Psoas muscle (tissue), 8 donors: ENCODE results near the gene NFKBIZ. TPM values are rescaled to one million over a fixed set of nuclear protein-coding genes. Genes with fewer than 3 reads are reported as not detected.

Source experiments
- ATAC-seq, 4 donors: fragments of 200-7000 bp; cut with Tn5 transposase; one replicate each; pipeline ENCODE4 v1.9.1; 2020; ENCODE audit warnings: moderate library complexity in 3 of 4, mild to moderate bottlenecking in 2 of 4
- DNase-seq, 2 donors: peaks; one replicate each; pipeline ENCODE4 v3.0.0-alpha.2; 2020
- H3K27ac ChIP-seq: fragments of 200-600 bp; one replicate; pipeline ENCODE4 v1.8.0; 2022
- H3K27me3 ChIP-seq, 3 donors: fragments of 200-600 bp in 1 of 3; one replicate each; pipeline versions ENCODE4 v1.6.1 to v1.8.0; 2013 to 2022; ENCODE audit warnings: low read length in 2 of 3, mild to moderate bottlenecking in 2 of 3, moderate library complexity in 1 of 3; ENCODE audit not compliant: insufficient read depth in 3 of 3
- H3K36me3 ChIP-seq, 2 donors: fragments of 200-600 bp in 1 of 2; one replicate each; pipeline versions ENCODE4 v1.6.1 to v1.8.0; 2013 to 2022; ENCODE audit warnings: low read depth in 1 of 2, mild to moderate bottlenecking in 1 of 2, moderate library complexity in 1 of 2; ENCODE audit not compliant: insufficient read depth in 1 of 2
- H3K4me1 ChIP-seq: fragments of 200-600 bp; one replicate; pipeline ENCODE4 v1.8.0; 2022
- H3K4me3 ChIP-seq: fragments of 200-600 bp; one replicate; pipeline ENCODE4 v1.8.0; 2022; ENCODE audit warnings: mild to moderate bottlenecking
- H3K9me3 ChIP-seq: fragments of 200-600 bp; one replicate; pipeline ENCODE4 v1.8.0; 2022
- CTCF ChIP-seq: fragments of 200-600 bp; IDR thresholded peaks from one replicate; pipeline ENCODE4 v1.8.0; 2022; ENCODE audit warnings: antibody characterized with exemption
- WGBS, 3 donors: extraction: QIAGEN DNeasy Blood & Tissue Kit; methylation state at CpG; one replicate each; pipeline versions ENCODE4 v1.1.6 to v1.1.7; 2013; 5-methylcytosine and 5-hydroxymethylcytosine counted together
- intact Hi-C, 2 donors: fragments of 100-400 bp; cut with DNase I; formaldehyde crosslinking; loops; one replicate each; pipeline versions ENCODE4 v1.11.0 to v1.14.2; 2022
- polyA plus RNA-seq, 3 donors: library from polyadenylated mRNA; stranded (reverse); fragments of 200-250 nt; gene quantifications; one replicate each; pipeline ENCODE4 v1.2.3, GENCODE V29; 2013
- total RNA-seq, 4 donors: library from RNA; stranded (reverse); fragmentation: NEBNext Ultra II Directional in 2 of 4; extraction: Animal tissue kit (Norgen Biotek cat#: 25700) in 2 of 4; gene quantifications; one replicate each; pipeline versions ENCODE4 v1.2.1 to v1.2.4, GENCODE V29; 2021 to 2023
- donor health status: healthy with polysubstance abuse.
- donor health status: DM: no; HTN: no; CAD: no; lungs with moderate emphysema.
- donor health status: Bipolar disorder and iron deficiency.
- donor health status: healthy.
- donor health status: DM: yes; HTN: yes; CAD: no.
- donor health status: DM: no; HTN: no; CAD: no.
- donor health status: DM: no; HTN: no; CAD: no.
- donor health status: DM: yes; HTN: yes; CAD: no.

Gene NFKBIZ
- total and polyA plus RNA-seq, 7 donors: 3.0 to 12.5 (median 8.6) TPM

- Histone ChIP-seq H3K36me3 (no peaks in the 10 kb centered on the region), H3K27ac (no peak overlapping the region), H3K4me1 (no peaks in the 10 kb centered on the region), H3K27me3 (no peaks in the 10 kb centered on the region), H3K4me3 (no peak overlapping the region), H3K9me3 (no peaks in the 10 kb centered on the region)
- DNase-seq (no peak), ATAC-seq (no peak)
- intact Hi-C loops: no loop called here
- 98 to 100% (median 99%) methylated on average over 3 of the region's 3 CpGs for WGBS, 3 donors
- no peak for TF ChIP-seq CTCF
Observed at GRCh38 chr3:101886626-101887025, 37.3 kb downstream of the NFKBIZ start.

GRCh38 chr3:101888653-101889052 lies 39.3 kb downstream of the NFKBIZ start:
- Histone ChIP-seq H3K36me3 (no peaks in the 10 kb centered on the region), H3K4me3 (no peak overlapping the region), H3K9me3 (no peaks in the 10 kb centered on the region), H3K27ac (no peak overlapping the region), H3K27me3 (no peaks in the 10 kb centered on the region), H3K4me1 (no peaks in the 10 kb centered on the region)
- ATAC-seq (peak in 1 of 4 donors; percentile 34), DNase-seq (no peak)
- no peak for TF ChIP-seq CTCF
- intact Hi-C loops: no loop called here
- WGBS, 3 donors: 30 to 37% (median 32%) methylated on average over 3 of the region's 3 CpGs

- H3K27me3 ChIP-seq: no peaks in the 10 kb centered on the region
- TF ChIP-seq CTCF: no peak
- no peaks in the 10 kb centered on the region for H3K36me3 ChIP-seq
- H3K4me3 ChIP-seq: no peak overlapping the region
- H3K4me1 ChIP-seq: no peaks in the 10 kb centered on the region
- no peaks in the 10 kb centered on the region for H3K9me3 ChIP-seq
- DNase-seq: no peak
- no peak overlapping the region for H3K27ac ChIP-seq
- ATAC-seq: no peak
- intact Hi-C loops: no loop called here
Observed at GRCh38 chr3:101890716-101891115, 41.4 kb downstream of the NFKBIZ start.

GRCh38 chr3:101892648-101893047 lies 43.3 kb downstream of the NFKBIZ start:
- H3K27me3 ChIP-seq: no peaks in the 10 kb centered on the region
- ATAC-seq (no peak), DNase-seq (no peak)
- no peaks in the 10 kb centered on the region for H3K36me3 ChIP-seq
- H3K27ac ChIP-seq: no peak overlapping the region
- intact Hi-C loops: no loop called here
- no peak overlapping the region for H3K4me3 ChIP-seq
- no peak for TF ChIP-seq CTCF
- 86 to 94% (median 88%) methylated on average over 1 of the region's 1 CpG for WGBS, 3 donors
- H3K9me3 ChIP-seq: no peaks in the 10 kb centered on the region
- no peaks in the 10 kb centered on the region for H3K4me1 ChIP-seq

GRCh38 chr3:101896083-101896757 lies 46.9 kb downstream of the NFKBIZ start:
- H3K27ac ChIP-seq: no peak overlapping the region
- 88 to 93% (median 89%) methylated on average over 2 of the region's 2 CpGs for WGBS, 3 donors
- ATAC-seq: no peak
- intact Hi-C loops: no loop called here
- H3K9me3 ChIP-seq: no peaks in the 10 kb centered on the region
- no peak for DNase-seq
- no peaks in the 10 kb centered on the region for H3K36me3 ChIP-seq
- H3K27me3 ChIP-seq: no peaks in the 10 kb centered on the region
- TF ChIP-seq CTCF: no peak
- no peak overlapping the region for H3K4me3 ChIP-seq
- H3K4me1 ChIP-seq: no peaks in the 10 kb centered on the region
